Epithelial cell of prostate (primary cell): ENCODE data around the gene OXER1.

Experiments used
- DNase-seq: peaks from one replicate; pipeline ENCODE4 v3.0.0-alpha.2; 2011; ENCODE audit warnings: low read depth, low spot score
- H3K27ac ChIP-seq: fragments of 450-650 bp; 2 replicates; pipeline ENCODE4 v1.5.1; 2017; ENCODE audit warnings: mild to moderate bottlenecking

Gene OXER1

GRCh38 chr2:42721898-42722297 is 42.0 kb downstream of the OXER1 start:
- DNase-seq, result no peak
- H3K27ac ChIP-seq, result no peak overlapping the region

GRCh38 chr2:42714686-42715085 is 49.2 kb downstream of the OXER1 start:
- DNase-seq, result no peak
- H3K27ac ChIP-seq, result no peak overlapping the region

- no peak overlapping the region for H3K27ac ChIP-seq
- no peak for DNase-seq
Observed at GRCh38 chr2:42713920-42714319, 50.0 kb downstream of the OXER1 start.

GRCh38 chr2:42712934-42713333 is 51.0 kb downstream of the OXER1 start:
- DNase-seq, result no peak
- no peak overlapping the region for H3K27ac ChIP-seq
